HepG2 (cell line): Measurements from ENCODE around the gene PRKAR2B. TPM values are rescaled to one million over a fixed set of nuclear protein-coding genes. Genes with fewer than 3 reads are reported as not detected.

Source experiments
- ATAC-seq: fragments of 200-7000 bp; cut with Tn5 transposase; 3 replicates; pipeline ENCODE4 v1.9.1; 2020; ENCODE audit warnings: mild to moderate bottlenecking, moderate library complexity
- BruUV-seq: library from RNA; stranded (reverse); fragments of 400-500 nt; replicated peaks from 2 replicates; lab custom pipeline; 2021; lab: Mats Ljungman, UMichigan
- CTCF ChIA-PET: fragments of 300-600 bp; formaldehyde crosslinking; extraction: SDS; loops from one replicate; lab custom pipeline; 2021; ENCODE audit warnings: low total read pairs, inconsistent platforms, low intra/inter-chr PET ratio; lab: Yijun Ruan, JAX
- POLR2A ChIA-PET: fragments of 350-600 bp; sonication (Branson Sonifier 250); formaldehyde crosslinking; loops from one replicate; lab custom pipeline; 2020; ENCODE audit warnings: antibody characterized with exemption, inconsistent platforms; lab: Yijun Ruan, JAX
- DNase-seq: peaks from one replicate; pipeline ENCODE4 v3.0.0-alpha.2; 2015; ENCODE audit warnings: low spot score
- FAIRE-seq: peaks from 3 replicates; lab custom pipeline; 2011; peaks lifted over from hg19 to GRCh38; lab: Jason Lieb, UNC
- H2AFZ ChIP-seq: one replicate; pipeline ENCODE4 v1.6.1; 2011; ENCODE audit warnings: low read length, inconsistent platforms
- H3K27ac ChIP-seq: fragments of 300-600 bp; 3 replicates; pipeline ENCODE4 v1.8.0; 2011; ENCODE audit warnings: mixed run types, mild to moderate bottlenecking, mixed read lengths, low read length, inconsistent platforms; ENCODE audit not compliant: insufficient read depth; ENCODE audit errors: extremely low read length
- H3K27me3 ChIP-seq, 2 experiments: fragments of 200-600 bp in 1 of 2; 2 replicates in 1 of 2; 3 replicates in 1 of 2; pipeline versions ENCODE4 v1.6.0 to v1.8.0; 2011; ENCODE audit warnings: low read length in 2 of 2, mild to moderate bottlenecking in 2 of 2, moderate library complexity in 2 of 2, inconsistent platforms in 1 of 2; ENCODE audit not compliant: insufficient read depth in 2 of 2, control insufficient read depth in 1 of 2
- H3K36me3 ChIP-seq, 2 experiments: fragments of 200-600 bp in 1 of 2; replicated peaks in 1 of 2; 2 replicates in 1 of 2; 3 replicates in 1 of 2; pipeline versions ENCODE4 v1.5.1 to v1.8.0; 2011; ENCODE audit warnings: low read length in 2 of 2, inconsistent platforms in 1 of 2; ENCODE audit not compliant: insufficient read depth in 2 of 2, control insufficient read depth in 1 of 2
- H3K4me1 ChIP-seq: 2 replicates; pipeline ENCODE4 v1.5.1; 2012; ENCODE audit warnings: low read length, inconsistent platforms; ENCODE audit not compliant: insufficient read depth
- H3K4me2 ChIP-seq: 2 replicates; pipeline ENCODE4 v1.6.0; 2011; ENCODE audit warnings: low read depth, low read length, inconsistent platforms
- H3K4me3 ChIP-seq, 3 experiments: fragments of 200-600 bp in 1 of 3; sonication (generic), shearing (Covaris generic) in 1 of 3; replicated peaks in 1 of 3; 2 replicates each; pipeline ENCODE4 v1.5.1; 2011 to 2016; ENCODE audit warnings: low read length in 3 of 3, inconsistent platforms in 2 of 3, low read depth in 2 of 3, mild to moderate bottlenecking in 2 of 3, control low read depth in 1 of 3, mixed read lengths in 1 of 3; ENCODE audit not compliant: insufficient read depth in 1 of 3
- H3K79me2 ChIP-seq: one replicate; pipeline ENCODE4 v1.6.1; 2011; ENCODE audit warnings: low read length, inconsistent platforms; ENCODE audit not compliant: insufficient read depth
- H3K9ac ChIP-seq: 2 replicates; pipeline ENCODE4 v1.6.0; 2011; ENCODE audit warnings: mild to moderate bottlenecking, low read depth, low read length, inconsistent platforms; ENCODE audit not compliant: insufficient read depth
- H3K9me3 ChIP-seq: 2 replicates; pipeline ENCODE4 v1.5.1; 2012; ENCODE audit warnings: mild to moderate bottlenecking, low read length
- H4K20me1 ChIP-seq: 2 replicates; pipeline ENCODE4 v1.6.0; 2011; ENCODE audit warnings: inconsistent platforms, mild to moderate bottlenecking, low read length, moderate library complexity; ENCODE audit not compliant: insufficient read depth
- FOXK1 ChIP-seq: sonication (generic); formaldehyde crosslinking; IDR thresholded peaks from 2 replicates; pipeline ENCODE4 v1.4.0; 2020; ENCODE audit warnings: low read depth, missing genetic modification reagents, borderline replicate concordance
- KDM6A ChIP-seq: IDR thresholded peaks from 2 replicates; pipeline ENCODE4 v1.6.1; 2016; ENCODE audit warnings: low read depth
- MAFG ChIP-seq: sonication (generic); formaldehyde crosslinking; IDR thresholded peaks from 2 replicates; pipeline ENCODE4 v1.5.1; 2020; ENCODE audit warnings: mild to moderate bottlenecking, missing genetic modification reagents
- MIXL1 ChIP-seq: IDR thresholded peaks from 2 replicates; pipeline ENCODE4 v1.6.1; 2016
- PAWR ChIP-seq: sonication (generic); formaldehyde crosslinking; IDR thresholded peaks from 2 replicates; pipeline ENCODE4 v1.4.0; 2020; ENCODE audit warnings: missing genetic modification reagents, mild to moderate bottlenecking, borderline replicate concordance
- POLR2G ChIP-seq: fragments of 200-400 bp; formaldehyde crosslinking; IDR thresholded peaks from 2 replicates; pipeline ENCODE4 v1.6.1; 2018; ENCODE audit warnings: mild to moderate bottlenecking, low read depth, low read length, moderate library complexity
- ZFX ChIP-seq: sonication (generic); formaldehyde crosslinking; IDR thresholded peaks from 2 replicates; pipeline ENCODE4 v1.4.0; 2020; ENCODE audit warnings: mild to moderate bottlenecking, low read depth, missing genetic modification reagents, moderate library complexity
- ZNF317 ChIP-seq: sonication (generic); formaldehyde crosslinking; IDR thresholded peaks from 2 replicates; pipeline ENCODE4 v1.5.0; 2020; ENCODE audit warnings: mild to moderate bottlenecking, missing genetic modification reagents
- ZSCAN22 ChIP-seq: sonication (generic); formaldehyde crosslinking; IDR thresholded peaks from 2 replicates; pipeline ENCODE4 v1.4.0; 2020; ENCODE audit warnings: mild to moderate bottlenecking, missing genetic modification reagents
- whole genome bisulfite sequencing: methylation state at CpG from one replicate; pipeline ENCODE4 v1.1.6; 2017; ENCODE audit warnings: low lambda C conversion rate; 5-methylcytosine and 5-hydroxymethylcytosine counted together
- in situ Hi-C: cut with HindIII; loops from 2 replicates; pipeline ENCODE4 v1.10.0; 2017; ENCODE audit warnings: low pct_unique_long_range_greater_than_20kb; ENCODE audit not compliant: extremely low pct_ligation_motif_present
- intact Hi-C: fragments of 100-400 bp; cut with micrococcal nuclease; formaldehyde crosslinking; loops from one replicate; pipeline ENCODE4 v1.10.0; 2022; ENCODE audit not compliant: unreplicated experiment
- polyA plus RNA-seq, 8 experiments: library from polyadenylated mRNA; depleted of rRNA in 3 of 8; stranded (reverse) in 7 of 8; unstranded in 1 of 8; fragments of >200 nt; fragmentation: Illumina TruSeq in 4 of 8; extraction: Trizol in 4 of 8; gene quantifications; 2 replicates each; pipeline versions ENCODE4 v1.2.1 to v1.2.3, GENCODE V29; 2011 to 2016; ENCODE audit warnings: low read depth in 4 of 8, missing spikeins in 1 of 8, mixed read lengths in 1 of 8; ENCODE audit not compliant: insufficient read depth in 1 of 8
- total RNA-seq, 5 experiments: library from RNA; depleted of rRNA; stranded (reverse); fragments of >200 nt; fragmentation: Illumina TruSeq; extraction: Trizol; gene quantifications; 2 replicates each; pipeline ENCODE4 v1.2.3, GENCODE V29; 2016; ENCODE audit warnings: low read depth in 1 of 5
- TF ChIP-seq, protein P1 (sequence below): sonication (generic); formaldehyde crosslinking; IDR thresholded peaks from 2 replicates; pipeline ENCODE4 v1.8.0; 2022; ENCODE audit warnings: missing genetic modification reagents, mild to moderate bottlenecking, inconsistent platforms, borderline replicate concordance
- TF ChIP-seq, protein P2 (sequence below), 2 experiments: IDR thresholded peaks; 2 replicates each; pipeline ENCODE4 v1.6.1; 2011 to 2012; ENCODE audit warnings: low read length in 2 of 2, borderline replicate concordance in 1 of 2, low read depth in 1 of 2, mild to moderate bottlenecking in 1 of 2, moderate library complexity in 1 of 2
- TF ChIP-seq, protein P3 (sequence below): sonication (generic); formaldehyde crosslinking; IDR thresholded peaks from 2 replicates; pipeline ENCODE4 v1.5.0; 2020; ENCODE audit warnings: mild to moderate bottlenecking, missing genetic modification reagents, borderline replicate concordance

The PRKAR2B gene
- total and polyA plus RNA-seq, 2 of the 13 experiments (the other 11 are each of a cell fraction or from before 2014, with no cell fraction given): not detected

DNA sequence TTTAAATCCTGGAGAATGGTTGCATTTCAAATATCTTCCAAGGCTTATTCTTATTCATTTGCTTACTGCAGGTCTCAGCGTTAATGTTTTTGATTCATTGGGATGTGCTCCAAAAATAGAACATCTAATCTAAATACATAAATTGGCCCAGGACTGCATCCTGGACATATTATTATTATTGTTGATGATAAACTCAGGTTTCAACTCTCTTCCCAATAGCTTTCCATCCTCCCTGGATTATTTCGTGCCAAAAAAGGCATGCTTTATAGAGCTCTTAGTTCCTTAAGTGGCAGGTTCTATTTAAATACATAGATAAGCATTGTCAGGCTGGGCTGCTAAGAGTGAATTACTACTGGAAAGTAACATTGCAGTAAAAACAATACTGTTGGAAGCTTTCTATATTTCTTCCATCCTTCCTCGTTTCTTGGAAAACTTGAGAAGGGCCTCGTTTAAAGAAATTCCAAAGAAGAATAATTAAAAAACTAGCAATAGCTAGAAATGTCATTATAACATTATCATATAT, 14.7 kb upstream of the PRKAR2B start:
- WGBS: 2% methylated on average over 4 of the region's 4 CpGs
- no peaks in the 10 kb centered on the region for H3K4me1 ChIP-seq
- no peak for ATAC-seq
- H3K9ac ChIP-seq: no peak overlapping the region
- H3K79me2 ChIP-seq: no peaks in the 10 kb centered on the region
- H2AFZ ChIP-seq: no peak overlapping the region
- H3K36me3 ChIP-seq: no peaks in the 10 kb centered on the region
- no peak for FAIRE-seq
- no peaks in the 10 kb centered on the region for H3K9me3 ChIP-seq
- in situ Hi-C loops (no loop called here), intact Hi-C loops (no loop called here)
- no TSS peak for BruUV-seq
- H3K27ac ChIP-seq: no peak overlapping the region
- no peak for DNase-seq
- CTCF ChIA-PET: no interaction called here
- H3K27me3 ChIP-seq: 0 out of 5 replicates have a peak, but pooled peaks cover 0 to 4% of the 10 kb centered on the region in 2 experiments
- POLR2A ChIA-PET: no interaction called here
- no peaks in the 10 kb centered on the region for H4K20me1 ChIP-seq
- H3K4me3 ChIP-seq: no peak overlapping the region
- no peak overlapping the region for H3K4me2 ChIP-seq
- TF ChIP-seq MAFG (CRISPR knock-in tag) (no peak), PAWR (CRISPR knock-in tag) (no peak), MIXL1 (CRISPR knock-in tag) (no peak), KDM6A (CRISPR knock-in tag) (no peak), FOXK1 (CRISPR knock-in tag) (no peak), POLR2G (no peak), ZSCAN22 (no peak), ZNF317 (CRISPR knock-in tag) (no peak), ZFX (CRISPR knock-in tag) (no peak)
- TF ChIP-seq, protein P1, sequence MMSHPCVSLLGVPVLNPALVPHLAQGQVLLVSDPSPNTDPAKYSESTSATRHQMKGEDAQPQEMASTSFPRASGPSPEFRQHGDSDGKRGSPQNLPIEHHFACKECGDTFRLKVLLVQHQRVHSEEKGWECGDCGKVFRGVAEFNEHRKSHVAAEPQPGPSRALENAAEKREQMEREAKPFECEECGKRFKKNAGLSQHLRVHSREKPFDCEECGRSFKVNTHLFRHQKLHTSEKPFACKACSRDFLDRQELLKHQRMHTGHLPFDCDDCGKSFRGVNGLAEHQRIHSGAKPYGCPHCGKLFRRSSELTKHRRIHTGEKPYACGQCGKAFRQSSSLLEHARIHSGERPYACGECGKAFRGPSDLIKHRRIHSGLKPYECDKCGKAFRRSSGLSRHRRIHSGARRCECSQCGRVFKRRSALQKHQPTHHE (CRISPR knock-in tag): no peak
- TF ChIP-seq, protein P2, sequence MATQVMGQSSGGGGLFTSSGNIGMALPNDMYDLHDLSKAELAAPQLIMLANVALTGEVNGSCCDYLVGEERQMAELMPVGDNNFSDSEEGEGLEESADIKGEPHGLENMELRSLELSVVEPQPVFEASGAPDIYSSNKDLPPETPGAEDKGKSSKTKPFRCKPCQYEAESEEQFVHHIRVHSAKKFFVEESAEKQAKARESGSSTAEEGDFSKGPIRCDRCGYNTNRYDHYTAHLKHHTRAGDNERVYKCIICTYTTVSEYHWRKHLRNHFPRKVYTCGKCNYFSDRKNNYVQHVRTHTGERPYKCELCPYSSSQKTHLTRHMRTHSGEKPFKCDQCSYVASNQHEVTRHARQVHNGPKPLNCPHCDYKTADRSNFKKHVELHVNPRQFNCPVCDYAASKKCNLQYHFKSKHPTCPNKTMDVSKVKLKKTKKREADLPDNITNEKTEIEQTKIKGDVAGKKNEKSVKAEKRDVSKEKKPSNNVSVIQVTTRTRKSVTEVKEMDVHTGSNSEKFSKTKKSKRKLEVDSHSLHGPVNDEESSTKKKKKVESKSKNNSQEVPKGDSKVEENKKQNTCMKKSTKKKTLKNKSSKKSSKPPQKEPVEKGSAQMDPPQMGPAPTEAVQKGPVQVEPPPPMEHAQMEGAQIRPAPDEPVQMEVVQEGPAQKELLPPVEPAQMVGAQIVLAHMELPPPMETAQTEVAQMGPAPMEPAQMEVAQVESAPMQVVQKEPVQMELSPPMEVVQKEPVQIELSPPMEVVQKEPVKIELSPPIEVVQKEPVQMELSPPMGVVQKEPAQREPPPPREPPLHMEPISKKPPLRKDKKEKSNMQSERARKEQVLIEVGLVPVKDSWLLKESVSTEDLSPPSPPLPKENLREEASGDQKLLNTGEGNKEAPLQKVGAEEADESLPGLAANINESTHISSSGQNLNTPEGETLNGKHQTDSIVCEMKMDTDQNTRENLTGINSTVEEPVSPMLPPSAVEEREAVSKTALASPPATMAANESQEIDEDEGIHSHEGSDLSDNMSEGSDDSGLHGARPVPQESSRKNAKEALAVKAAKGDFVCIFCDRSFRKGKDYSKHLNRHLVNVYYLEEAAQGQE (IDR thresholded peaks at IDR 0.05; ENCODE audit: borderline replicate concordance in 1 of 2, low read depth in 1 of 2, low read length in 2 of 2): no peak
- TF ChIP-seq, protein P3, sequence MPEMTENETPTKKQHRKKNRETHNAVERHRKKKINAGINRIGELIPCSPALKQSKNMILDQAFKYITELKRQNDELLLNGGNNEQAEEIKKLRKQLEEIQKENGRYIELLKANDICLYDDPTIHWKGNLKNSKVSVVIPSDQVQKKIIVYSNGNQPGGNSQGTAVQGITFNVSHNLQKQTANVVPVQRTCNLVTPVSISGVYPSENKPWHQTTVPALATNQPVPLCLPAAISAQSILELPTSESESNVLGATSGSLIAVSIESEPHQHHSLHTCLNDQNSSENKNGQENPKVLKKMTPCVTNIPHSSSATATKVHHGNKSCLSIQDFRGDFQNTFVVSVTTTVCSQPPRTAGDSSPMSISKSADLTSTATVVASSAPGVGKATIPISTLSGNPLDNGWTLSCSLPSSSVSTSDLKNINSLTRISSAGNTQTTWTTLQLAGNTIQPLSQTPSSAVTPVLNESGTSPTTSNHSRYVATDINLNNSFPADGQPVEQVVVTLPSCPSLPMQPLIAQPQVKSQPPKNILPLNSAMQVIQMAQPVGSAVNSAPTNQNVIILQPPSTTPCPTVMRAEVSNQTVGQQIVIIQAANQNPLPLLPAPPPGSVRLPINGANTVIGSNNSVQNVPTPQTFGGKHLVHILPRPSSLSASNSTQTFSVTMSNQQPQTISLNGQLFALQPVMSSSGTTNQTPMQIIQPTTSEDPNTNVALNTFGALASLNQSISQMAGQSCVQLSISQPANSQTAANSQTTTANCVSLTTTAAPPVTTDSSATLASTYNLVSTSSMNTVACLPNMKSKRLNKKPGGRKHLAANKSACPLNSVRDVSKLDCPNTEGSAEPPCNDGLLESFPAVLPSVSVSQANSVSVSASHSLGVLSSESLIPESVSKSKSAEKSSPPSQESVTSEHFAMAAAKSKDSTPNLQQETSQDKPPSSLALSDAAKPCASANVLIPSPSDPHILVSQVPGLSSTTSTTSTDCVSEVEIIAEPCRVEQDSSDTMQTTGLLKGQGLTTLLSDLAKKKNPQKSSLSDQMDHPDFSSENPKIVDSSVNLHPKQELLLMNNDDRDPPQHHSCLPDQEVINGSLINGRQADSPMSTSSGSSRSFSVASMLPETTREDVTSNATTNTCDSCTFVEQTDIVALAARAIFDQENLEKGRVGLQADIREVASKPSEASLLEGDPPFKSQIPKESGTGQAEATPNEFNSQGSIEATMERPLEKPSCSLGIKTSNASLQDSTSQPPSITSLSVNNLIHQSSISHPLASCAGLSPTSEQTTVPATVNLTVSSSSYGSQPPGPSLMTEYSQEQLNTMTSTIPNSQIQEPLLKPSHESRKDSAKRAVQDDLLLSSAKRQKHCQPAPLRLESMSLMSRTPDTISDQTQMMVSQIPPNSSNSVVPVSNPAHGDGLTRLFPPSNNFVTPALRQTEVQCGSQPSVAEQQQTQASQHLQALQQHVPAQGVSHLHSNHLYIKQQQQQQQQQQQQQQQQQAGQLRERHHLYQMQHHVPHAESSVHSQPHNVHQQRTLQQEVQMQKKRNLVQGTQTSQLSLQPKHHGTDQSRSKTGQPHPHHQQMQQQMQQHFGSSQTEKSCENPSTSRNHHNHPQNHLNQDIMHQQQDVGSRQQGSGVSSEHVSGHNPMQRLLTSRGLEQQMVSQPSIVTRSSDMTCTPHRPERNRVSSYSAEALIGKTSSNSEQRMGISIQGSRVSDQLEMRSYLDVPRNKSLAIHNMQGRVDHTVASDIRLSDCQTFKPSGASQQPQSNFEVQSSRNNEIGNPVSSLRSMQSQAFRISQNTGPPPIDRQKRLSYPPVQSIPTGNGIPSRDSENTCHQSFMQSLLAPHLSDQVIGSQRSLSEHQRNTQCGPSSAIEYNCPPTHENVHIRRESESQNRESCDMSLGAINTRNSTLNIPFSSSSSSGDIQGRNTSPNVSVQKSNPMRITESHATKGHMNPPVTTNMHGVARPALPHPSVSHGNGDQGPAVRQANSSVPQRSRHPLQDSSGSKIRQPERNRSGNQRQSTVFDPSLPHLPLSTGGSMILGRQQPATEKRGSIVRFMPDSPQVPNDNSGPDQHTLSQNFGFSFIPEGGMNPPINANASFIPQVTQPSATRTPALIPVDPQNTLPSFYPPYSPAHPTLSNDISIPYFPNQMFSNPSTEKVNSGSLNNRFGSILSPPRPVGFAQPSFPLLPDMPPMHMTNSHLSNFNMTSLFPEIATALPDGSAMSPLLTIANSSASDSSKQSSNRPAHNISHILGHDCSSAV (CRISPR knock-in tag): no peak
